HG03460 (cell line): Measurements from ENCODE around the gene AGAP1.
"Not testable (repeated sequence)": the region's sequence is repeated elsewhere in the genome, so short reads cannot be mapped to it uniquely, and the experiment has no call there.

Source experiments
- ATAC-seq: cut with Tn5 transposase; IDR thresholded peaks from one replicate; pipeline ENCODE4 v1.9.1; 2021; ENCODE audit not compliant: unreplicated experiment

The AGAP1 gene

DNA sequence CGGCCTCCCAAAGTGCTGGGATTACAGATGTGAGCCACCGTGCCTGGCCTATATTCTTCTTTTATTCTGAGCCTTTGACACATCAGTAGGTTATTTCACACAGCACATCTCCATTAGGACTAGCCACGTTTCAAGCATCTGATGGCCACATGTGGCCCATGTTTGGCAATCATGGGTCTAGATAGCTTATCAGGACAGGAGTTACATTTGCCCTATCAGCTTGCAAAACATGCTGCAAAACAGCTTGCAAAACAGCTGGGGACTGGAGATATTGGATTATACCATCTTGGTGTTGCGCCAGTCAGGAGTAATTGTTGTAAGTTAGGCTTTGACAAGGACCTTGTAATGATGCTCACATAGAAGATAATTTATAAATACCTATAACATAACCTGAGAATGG, 579.4 kb downstream of the AGAP1 start:
- no peak for ATAC-seq

DNA sequence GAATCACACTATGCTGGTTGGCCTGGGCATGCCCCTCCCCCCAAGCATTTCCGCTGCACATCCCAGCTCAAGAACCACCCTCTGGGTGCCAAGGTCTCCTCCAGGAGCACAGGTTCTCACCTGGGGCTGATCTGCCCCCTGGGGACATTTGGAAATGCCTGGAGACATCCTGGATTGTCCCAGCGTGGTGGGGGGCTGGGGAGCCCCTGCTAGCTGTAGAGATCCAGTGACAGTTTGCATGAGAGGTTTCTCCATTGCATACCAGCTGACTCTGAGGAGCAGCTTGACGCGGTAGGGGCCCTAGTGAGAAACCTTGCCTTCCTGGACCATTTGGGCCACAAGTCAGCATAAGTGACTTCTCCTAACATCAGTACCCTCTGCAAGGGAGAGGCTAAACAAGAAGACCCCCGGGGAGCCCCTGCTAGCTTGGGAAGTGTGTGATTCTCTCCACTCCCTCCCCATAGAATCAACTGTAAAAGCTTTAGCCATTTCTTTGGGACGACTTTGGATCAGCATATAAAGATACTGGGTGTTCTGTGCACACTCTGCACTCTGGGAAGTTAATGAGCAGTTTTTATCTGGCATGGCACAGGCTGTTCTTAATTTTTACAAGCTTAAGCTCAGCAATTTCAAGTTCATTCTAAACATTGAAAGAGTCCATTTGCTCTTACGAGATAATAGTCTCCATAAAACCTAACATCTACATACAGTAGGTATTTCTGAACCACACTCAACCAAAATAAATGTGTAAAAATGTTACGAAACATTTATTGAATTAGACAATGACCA, 580.2 kb downstream of the AGAP1 start:
- no peak for ATAC-seq

DNA sequence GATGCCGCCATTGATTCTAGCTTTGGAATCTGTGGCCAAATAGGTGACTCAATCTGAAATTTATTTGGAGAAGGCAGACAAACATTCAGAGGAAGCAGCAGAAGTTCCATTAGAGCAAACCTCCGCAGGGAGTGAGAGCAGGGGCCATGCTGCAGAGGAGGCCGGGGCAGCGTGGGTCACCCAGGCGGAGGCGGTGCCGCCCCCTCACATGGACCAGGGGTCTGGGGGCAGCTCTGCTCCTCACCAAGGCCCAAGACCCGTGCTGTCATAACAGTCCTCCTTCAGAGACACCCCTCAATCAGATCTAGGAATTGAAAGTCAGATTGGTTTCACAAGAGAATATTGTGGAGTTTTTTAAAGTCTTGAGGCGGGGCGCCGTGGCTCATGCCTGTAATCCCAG, 582.0 kb downstream of the AGAP1 start:
- ATAC-seq = no peak

DNA sequence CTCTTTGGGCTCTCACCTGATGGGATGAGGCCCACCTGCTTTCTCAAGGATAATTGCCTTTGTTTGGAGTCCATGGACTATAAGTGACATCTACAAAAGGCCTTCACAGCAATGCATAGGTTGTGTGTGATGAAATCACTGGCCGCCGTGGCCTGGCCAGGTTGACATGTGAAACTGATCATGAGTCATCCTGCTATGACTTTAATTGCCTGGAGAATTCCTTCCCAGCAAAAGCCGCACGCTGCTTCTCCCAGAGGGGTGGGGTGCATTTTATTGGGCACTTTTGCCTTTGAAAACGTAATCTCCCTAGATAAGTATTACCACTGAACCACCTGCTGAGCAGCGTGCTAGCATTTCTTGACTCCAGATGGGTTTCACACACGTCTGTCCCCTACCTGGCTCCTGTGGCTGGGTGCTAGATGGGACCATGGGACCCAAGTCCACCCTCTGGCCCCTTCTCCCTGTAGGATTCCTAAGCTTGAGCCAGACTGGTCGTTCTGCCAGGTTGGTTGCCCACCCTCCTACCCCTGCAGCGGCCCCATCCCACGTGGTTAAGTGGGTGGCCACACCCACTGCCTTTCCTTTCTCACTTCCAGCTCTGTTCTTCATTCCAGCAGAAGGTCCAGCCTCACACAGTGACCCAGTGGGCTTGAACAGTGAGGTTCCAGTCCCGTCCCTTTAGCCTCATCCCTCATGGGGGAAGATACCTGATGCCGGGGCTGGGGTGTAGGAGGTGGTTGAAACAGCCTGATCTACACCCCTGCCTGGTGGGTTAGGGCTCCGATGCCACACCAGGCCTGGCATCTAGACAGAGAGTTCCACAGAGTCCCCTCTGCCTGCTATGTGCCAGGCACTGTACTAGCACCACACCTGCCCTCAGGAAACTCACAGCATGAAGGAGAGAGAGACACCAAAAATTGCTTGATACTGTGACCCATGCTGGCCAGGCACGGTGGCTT, 584.7 kb downstream of the AGAP1 start:
- ATAC-seq = no peak

DNA sequence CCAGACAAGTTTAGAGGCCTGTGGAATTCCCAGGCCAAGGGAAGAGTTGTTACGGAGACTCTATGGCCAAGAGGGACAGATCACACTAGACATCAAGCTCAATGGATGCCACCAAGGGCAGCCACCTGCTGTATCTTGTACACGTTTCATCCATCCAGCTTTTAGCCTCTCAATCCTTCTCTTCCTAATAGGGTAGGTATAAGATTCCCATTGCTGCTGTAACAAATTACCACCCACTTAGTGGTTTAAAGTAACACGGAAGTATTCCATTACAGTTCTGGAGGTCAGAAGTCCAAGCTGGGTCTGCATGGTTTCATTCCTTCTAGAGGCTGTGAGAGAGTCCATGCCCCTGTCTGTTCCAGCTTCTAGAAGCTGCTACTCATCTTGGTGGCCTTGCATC, 586.6 kb downstream of the AGAP1 start:
- ATAC-seq = no peak

DNA sequence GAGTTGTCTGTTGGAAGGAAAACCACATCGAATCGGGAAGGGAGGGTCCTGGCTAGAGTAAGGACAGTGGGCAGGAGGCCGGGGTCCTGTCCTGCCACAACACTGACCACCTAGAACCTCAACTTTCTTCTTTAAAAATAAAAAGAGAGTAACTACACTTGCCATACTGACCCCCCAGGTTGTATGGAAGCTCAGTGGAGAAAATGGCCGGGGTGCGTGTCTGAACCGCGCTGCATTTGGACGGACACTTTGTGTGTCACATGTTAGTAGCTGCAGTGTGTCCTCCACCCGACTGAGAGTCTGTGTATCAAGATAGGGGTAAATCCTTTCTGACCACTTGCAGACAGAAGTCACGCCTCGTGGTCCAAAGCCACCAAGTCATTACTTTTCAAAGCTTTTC, 587.3 kb downstream of the AGAP1 start:
- ATAC-seq = no peak

DNA sequence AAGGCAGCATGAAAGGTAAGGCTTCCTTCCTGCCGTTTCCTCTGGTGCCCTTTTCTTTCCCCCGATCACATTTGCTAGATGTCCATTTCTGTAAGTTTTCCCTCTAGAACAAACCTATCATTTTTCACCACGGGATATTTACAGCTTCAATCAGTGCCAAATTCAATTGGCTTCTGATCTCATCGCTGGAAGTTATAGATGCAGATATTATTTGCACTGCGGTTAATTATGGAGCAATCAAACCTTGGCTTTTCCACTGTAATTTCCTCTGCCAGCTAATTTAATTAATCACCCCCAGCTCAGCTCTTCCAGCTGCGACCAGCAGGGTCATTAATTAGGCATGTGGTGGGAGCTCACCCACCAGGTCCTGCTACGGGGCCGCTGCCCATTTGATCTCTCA, 588.2 kb downstream of the AGAP1 start:
- ATAC-seq = no peak

DNA sequence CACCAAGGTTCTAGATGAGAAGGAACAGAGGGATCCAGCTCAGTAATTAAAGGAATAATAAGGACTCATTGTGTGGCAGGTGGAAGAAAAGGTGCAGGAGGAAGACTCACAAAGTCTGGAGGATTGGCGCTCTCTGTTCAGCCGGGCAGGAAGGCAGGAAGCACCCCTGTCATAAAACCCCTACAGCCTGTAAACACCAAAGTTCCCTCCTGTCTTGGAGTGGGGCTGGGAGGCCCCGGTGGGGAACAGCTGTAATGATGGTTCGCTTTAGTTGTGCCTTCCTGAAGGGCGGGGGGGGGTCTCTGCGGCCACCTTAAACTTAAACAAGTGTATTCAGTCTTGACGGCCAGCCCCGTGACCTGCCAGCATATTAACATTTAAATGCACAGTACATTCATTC, 590.1 kb downstream of the AGAP1 start:
- no peak for ATAC-seq

DNA sequence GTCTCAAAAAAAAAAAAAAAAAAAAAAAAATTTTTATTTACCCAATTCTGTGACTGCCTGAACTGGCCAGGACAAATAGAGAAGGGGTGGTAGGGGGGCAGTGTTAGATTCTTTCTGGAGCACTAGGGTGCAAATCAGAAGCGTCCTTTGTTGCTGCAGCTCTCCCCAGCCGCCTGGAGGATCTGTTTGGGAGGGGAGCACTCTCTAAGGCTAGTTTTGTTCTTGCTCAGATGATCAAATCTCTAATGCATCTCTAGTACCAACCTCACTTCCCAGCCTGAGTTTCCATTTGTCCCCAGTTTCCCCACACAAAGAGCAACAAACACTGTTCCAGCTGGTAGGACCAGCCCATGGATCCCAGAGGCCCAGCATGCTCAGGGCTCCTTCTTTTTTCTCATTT, 591.4 kb downstream of the AGAP1 start:
- no peak for ATAC-seq

DNA sequence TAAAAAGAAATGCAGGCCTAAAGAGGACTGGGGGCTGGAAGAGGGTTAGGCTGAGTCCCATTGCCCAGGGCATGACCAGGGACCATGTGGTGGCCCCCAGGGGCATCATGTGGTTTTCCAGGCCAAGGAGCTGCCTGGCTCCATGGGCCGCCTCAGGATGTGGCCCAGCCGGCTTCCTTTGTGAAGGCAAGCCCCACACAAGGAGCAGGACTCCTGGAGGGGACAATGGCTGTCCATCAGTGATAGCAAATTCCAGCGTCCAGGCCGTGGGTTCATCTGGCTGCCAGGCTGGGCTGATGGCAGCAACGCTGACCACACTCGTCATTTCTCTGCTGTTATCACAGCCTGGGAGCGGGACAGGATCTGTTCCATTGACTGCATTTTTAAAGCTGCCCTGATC, 591.8 kb downstream of the AGAP1 start:
- no peak for ATAC-seq

DNA sequence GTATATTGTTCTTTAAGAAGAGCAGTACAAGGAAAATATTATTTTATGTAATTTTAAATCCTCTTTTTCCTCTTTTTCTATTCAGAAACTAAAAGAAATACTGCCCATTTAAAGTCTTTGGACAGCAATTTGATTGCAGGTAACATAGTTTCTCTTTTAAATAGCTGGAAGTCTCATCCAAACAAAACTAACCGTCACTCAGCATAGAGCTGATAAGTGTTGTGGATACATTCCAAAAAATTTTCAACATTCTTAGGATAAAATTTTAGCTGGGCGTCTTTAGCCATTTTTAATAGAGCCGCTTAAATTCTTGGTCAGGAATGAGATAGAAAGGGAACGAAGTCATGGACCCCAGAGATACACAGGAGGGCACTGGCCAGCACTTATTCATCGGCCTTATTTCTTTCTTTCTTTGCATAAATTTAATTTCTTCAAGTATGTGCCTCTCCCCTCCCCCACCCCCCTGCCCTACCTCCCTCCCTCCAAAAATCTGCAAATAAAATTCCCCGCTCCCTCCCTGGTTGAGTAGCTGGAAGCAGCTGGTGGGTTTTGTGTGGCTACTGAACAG, 592.6 kb downstream of the AGAP1 start:
- no peak for ATAC-seq

DNA sequence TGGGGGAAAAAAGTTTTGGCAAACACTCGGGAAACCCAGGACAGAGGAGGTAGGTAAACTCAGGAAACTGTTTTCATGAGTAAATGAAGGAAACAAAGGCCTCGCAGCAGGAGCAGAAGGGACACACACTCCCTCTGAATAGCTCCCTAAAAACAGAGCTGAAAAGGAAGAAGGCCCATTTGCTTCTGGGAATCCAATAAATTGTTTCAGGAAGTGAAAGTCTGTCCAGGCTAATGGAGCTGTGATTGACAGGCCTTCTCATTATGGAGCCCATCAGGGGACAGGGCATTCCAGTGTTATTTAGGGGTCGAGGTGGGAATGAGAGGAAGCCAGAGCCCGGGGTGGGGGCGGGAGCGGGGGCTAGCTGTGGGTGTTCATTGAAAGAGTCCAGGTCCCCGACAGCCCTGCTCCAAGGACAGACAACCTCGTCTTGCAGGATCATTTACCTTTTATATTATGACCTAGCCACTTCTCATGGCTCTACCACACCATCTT, 593.2 kb downstream of the AGAP1 start:
- no peak for ATAC-seq

DNA sequence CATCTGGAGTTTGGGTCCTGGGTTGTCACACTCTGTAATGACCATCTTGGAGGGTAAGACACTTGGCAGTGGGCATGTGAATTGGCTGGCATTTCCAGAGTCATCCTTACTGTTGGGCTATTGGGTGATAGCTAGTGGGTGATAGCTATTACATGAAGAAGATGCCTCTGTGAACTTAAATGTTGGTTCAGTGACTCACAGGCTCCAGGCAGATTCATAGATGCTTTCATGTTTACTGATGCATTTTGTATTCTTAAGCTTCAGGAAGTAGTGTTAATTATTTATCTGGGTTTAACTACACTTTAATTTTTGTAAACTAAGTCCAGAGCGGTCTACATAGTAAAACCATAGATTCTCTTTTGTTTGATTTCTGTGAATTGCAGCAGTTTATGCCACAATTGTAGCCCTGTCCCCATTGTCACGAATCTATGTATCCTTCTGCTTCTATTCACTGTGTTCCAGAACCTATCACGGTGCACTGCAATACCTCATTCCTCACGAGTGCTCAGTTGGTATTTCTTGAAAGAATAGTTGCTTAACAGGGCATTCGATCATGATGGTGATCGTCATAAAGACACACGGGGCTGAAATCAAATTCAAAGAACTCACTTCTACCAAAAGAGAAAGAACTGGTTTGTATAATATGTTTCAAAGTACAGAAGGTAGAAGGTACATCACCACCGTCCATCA, 594.7 kb downstream of the AGAP1 start:
- no peak for ATAC-seq

DNA sequence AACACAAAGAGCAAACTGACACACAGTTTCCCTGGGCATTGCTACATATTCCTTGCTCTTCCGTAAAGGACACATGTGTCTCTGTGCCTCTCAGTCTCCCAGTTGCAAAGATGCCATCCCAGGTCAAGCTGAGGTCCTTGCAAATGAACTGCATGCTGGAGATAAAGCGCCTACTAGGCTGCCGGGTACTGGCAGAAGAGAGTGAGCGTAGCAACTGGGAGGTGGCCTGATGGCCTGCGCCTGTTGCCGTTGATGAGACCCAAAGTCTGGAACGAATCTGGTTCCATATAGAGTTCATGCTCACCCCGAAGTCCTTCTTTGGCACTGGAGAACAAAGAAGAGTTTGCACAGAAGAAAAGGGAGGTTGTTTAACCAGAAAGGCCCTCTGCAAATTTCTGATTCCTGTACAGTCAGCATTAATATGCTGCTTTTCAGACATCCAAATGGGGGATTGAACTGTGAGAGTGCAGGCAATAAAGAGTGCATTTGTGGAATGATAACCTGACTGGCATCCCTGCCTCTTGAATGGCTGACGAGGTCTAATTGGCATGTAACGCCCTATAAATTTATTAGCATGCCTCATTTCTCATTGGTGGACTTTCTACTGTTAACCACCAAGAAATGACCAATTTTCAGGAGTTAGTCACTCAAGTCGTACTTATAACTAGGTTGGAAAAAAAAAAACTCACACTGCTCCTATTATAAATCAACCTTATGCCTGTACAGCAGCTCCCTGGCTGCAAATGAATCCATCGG, 595.6 kb downstream of the AGAP1 start:
- no peak for ATAC-seq

DNA sequence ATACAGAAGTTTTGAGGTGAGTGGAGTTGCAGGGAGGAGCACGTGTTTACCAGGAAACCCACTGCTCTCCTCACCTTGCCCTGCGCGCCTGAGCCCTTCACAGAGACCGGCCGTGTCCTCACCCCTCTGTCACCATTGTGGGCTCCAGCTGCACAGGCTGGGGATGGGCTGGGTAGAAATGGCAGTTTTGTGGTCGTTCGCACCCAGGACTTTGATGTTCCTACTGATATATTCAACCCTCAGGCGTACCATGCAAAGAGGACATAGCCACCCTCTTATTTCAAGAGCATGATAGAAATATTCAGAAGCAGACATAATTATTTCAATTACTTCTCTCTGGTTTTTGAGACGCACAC, 596.2 kb downstream of the AGAP1 start:
- no peak for ATAC-seq

DNA sequence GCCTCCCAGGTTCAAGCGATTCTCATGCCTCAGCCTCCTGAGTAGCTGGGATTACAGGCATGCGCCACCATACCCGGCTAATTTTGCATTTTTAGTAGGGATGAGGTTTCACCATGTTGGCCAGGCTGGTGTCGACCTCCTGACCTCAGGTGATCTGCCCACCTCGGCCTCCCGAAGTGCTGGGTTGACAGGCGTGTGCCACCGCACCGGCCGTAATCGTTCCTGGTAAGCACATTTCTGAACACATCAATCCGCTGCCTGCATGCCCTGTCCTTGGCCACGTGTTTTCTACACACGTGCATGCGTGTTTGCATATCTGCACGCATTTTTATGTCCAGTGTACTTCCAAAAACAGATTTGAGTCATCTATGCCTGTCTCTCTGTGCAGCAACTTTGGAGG, 597.0 kb downstream of the AGAP1 start:
- not testable (repeated sequence) for ATAC-seq

DNA sequence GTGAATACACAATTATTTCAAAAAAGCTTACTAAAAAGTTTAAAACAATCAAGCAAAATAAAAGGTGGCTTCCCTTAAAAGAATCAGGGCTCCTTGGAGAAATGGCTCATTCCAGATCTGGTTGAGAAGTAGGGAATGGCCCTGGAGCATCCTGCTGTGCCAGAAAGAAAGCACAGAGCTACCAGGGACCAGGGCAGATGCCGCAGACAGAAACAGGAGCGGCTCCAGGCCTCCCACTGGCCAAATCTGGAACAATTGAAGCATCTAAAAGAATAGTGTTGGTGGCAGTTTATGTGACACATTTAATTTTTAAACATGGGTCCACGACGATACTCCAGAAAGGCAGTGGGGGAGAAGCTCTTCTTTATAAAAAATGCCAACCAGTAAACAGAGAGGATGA, 598.9 kb downstream of the AGAP1 start:
- ATAC-seq = no peak

DNA sequence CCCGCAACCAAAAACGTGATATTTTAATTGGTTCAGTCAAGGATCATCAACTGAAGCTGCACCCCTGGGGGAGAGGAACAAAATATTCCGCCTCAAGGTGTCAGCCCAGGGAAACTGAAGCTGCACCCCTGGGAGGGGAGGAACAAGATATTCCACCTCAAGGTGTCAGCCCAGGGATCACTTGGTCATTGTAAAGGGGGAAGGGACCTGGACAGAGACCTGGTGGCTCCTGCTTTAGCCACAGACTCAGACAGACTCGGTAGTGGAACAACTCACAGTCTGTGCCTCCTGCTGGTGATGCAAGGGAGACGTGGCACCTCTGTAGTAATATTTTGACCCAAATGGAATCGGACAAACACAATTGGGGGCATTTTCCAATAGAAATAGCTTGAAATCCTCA, 599.3 kb downstream of the AGAP1 start:
- no peak for ATAC-seq

DNA sequence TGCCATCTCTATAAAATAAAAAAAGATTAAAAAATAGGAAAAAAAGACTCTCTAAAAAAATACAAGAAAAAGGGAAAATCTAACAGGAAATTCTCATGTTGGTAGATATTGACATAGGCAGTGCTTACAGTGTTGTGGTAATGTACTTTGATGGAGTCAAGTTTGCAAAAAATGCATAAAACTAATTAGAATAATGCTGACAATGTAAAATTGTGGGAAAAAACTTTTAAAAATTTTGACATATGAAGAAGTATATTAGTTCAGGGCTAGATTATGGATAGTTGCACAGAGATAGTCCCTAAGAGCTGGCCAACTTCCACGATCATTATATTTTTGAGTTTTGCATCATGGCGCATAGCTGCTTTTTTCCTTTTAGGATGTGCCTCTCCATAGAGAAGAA, 601.7 kb downstream of the AGAP1 start:
- no peak for ATAC-seq

DNA sequence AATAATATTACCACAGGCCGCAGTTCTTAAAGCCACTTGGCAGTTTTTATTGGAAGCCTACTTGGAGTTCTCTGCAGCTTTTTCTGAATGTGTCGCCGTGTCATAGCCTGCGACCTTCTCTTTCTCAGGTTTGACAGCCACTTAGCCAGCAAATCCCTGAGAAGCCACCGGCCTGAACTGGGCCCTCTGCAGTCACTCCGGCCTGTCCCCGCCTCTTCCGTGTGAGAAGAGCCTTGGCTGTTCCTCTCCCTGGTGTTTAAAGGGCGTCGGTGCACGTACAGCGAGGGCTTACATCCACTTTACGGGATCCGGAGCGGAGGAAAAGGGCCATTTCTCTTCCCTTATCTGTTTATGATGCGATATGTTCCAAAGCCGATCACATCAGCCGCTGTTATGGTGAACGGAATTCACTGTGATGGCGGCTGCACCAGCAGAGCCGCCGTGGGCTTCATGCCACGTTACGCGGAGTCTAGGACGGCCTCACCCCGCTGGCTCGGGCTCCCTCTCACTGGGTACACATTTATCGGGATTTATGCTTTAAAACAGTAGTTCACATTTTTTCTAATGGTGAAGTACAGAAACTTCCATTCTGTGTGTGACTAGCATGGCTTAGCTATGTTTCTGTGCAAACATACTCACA, 607.6 kb downstream of the AGAP1 start:
- no peak for ATAC-seq
